Neural crest cell (in vitro differentiated cells): ENCODE data around the gene DLG5. TPM values are rescaled to one million over a fixed set of nuclear protein-coding genes. Genes with fewer than 3 reads are reported as not detected.

Experiments
- DNase-seq: peaks from one replicate; pipeline ENCODE4 v3.0.0; 2021; ENCODE audit warnings: low read depth, mixed read lengths, low spot score
- H3K27ac Mint-ChIP-seq: one replicate; pipeline ENCODE4 v1.8.0; 2021; ENCODE audit warnings: mild to moderate bottlenecking, mixed read lengths; ENCODE audit not compliant: unreplicated experiment
- H3K27me3 Mint-ChIP-seq: 2 replicates; pipeline ENCODE4 v1.8.0; 2021; ENCODE audit warnings: low read depth, mild to moderate bottlenecking, mixed read lengths
- H3K36me3 Mint-ChIP-seq: 2 replicates; pipeline ENCODE4 v1.8.0; 2021; ENCODE audit warnings: low read depth, mild to moderate bottlenecking, mixed read lengths
- H3K4me1 Mint-ChIP-seq: 2 replicates; pipeline ENCODE4 v1.8.0; 2021; ENCODE audit warnings: mixed read lengths
- H3K4me3 Mint-ChIP-seq: one replicate; pipeline ENCODE4 v1.8.0; 2021; ENCODE audit warnings: mild to moderate bottlenecking, mixed read lengths
- H3K9me3 Mint-ChIP-seq: 2 replicates; pipeline ENCODE4 v1.8.0; 2021; ENCODE audit warnings: mixed read lengths
- CTCF ChIP-seq: fragments of 200-600 bp; sonication (generic); conservative IDR thresholded peaks from 2 replicates; pipeline ENCODE4 v1.5.0; 2021; ENCODE audit warnings: antibody characterized with exemption, mild to moderate bottlenecking
- total RNA-seq: library from RNA; stranded (reverse); gene quantifications from 2 replicates; pipeline ENCODE4 v1.2.1, GENCODE V29; 2021

DLG5 gene
- total RNA-seq, 1 donor from 2014 or later = 87.3 TPM

- no peak overlapping the region for H3K4me3 Mint-ChIP-seq
- no peak for TF ChIP-seq CTCF
- H3K4me1 Mint-ChIP-seq = peaks cover 20% of the 10 kb centered on the region
Measured at GRCh38 chr10:77936697-77937567, 10.4 kb upstream of the DLG5 start.

GRCh38 chr10:77932016-77932715, 5.6 kb upstream of the DLG5 start:
- DNase-seq = no peak
- Mint-ChIP-seq H3K27me3 (peaks cover 16% of the 10 kb centered on the region), H3K36me3 (no peaks in the 10 kb centered on the region), H3K27ac (no peak overlapping the region), H3K4me3 (no peak overlapping the region), H3K4me1 (peaks cover 14% of the 10 kb centered on the region), H3K9me3 (no peaks in the 10 kb centered on the region)
- TF ChIP-seq CTCF = no peak

More at GRCh38 chr10:77936697-77937567, 10.4 kb upstream of the DLG5 start:
- no peaks in the 10 kb centered on the region for H3K36me3 Mint-ChIP-seq
- H3K9me3 Mint-ChIP-seq = no peaks in the 10 kb centered on the region
- DNase-seq = no peak
- no peaks in the 10 kb centered on the region for H3K27me3 Mint-ChIP-seq
- no peak overlapping the region for H3K27ac Mint-ChIP-seq

GRCh38 chr10:77927402-77928246, 1.1 kb upstream of the DLG5 start:
- Mint-ChIP-seq H3K4me1 (peaks cover 29% of the 10 kb centered on the region), H3K4me3 (peak overlapping the region; percentile 93), H3K27ac (peak overlapping the region; percentile 67), H3K27me3 (peaks cover 16% of the 10 kb centered on the region), H3K36me3 (no peaks in the 10 kb centered on the region), H3K9me3 (no peaks in the 10 kb centered on the region)
- DNase-seq = no peak
- no peak for TF ChIP-seq CTCF

GRCh38 chr10:77925795-77926565, 575 bp downstream of the DLG5 start:
- no peak overlapping the region for H3K27ac Mint-ChIP-seq
- H3K4me1 Mint-ChIP-seq = peaks cover 40% of the 10 kb centered on the region
- no peaks in the 10 kb centered on the region for H3K9me3 Mint-ChIP-seq
- peaks cover 2% of the 10 kb centered on the region for H3K36me3 Mint-ChIP-seq
- DNase-seq = peak; percentile 35
- peak overlapping the region; percentile 92 for H3K4me3 Mint-ChIP-seq
- no peak for TF ChIP-seq CTCF
- H3K27me3 Mint-ChIP-seq = peaks cover 16% of the 10 kb centered on the region
